Measurements from ENCODE around the gene ANO4. TPM values are rescaled to one million over a fixed set of nuclear protein-coding genes. Genes with fewer than 3 reads are reported as not detected.

ANO4 gene
- total RNA-seq, 1 experiment from 2014 or later = 5.7 TPM

- Histone ChIP-seq H3K4me2 (ENCODE audit: insufficient read depth, insufficient read length, low read length) (no peak overlapping the region), H2BK20ac (ENCODE audit: low read depth, low read length, poor library complexity, severe bottlenecking) (no peak overlapping the region), H3K27ac (ENCODE audit: insufficient read length, low read depth, low read length) (no peak overlapping the region), H2BK120ac (ENCODE audit: low read depth, low read length, poor library complexity, severe bottlenecking) (no peak overlapping the region), H3K79me2 (ENCODE audit: insufficient read depth, low read length) (no peaks in the 10 kb centered on the region), H3K4ac (ENCODE audit: low read depth, low read length) (no peak overlapping the region), H3K23me2 (ENCODE audit: insufficient read length, low read depth, low read length, poor library complexity, severe bottlenecking) (no peaks in the 10 kb centered on the region), H3T11ph (ENCODE audit: low read length) (no peak overlapping the region), H3K23ac (ENCODE audit: insufficient read length, low read depth, low read length) (no peak overlapping the region), H3K27me3 (ENCODE audit: insufficient read depth, low read length) (no peaks in the 10 kb centered on the region), H3K9me3 (ENCODE audit: control insufficient read depth, low read depth, low read length) (no peaks in the 10 kb centered on the region), H3K79me1 (ENCODE audit: insufficient read depth, low read depth, low read length, poor library complexity, severe bottlenecking) (no peaks in the 10 kb centered on the region), H3K4me1 (ENCODE audit: insufficient read depth, low read length) (no peaks in the 10 kb centered on the region), H3K14ac (ENCODE audit: insufficient read depth, low read length) (no peak overlapping the region), H3K56ac (ENCODE audit: insufficient read length, low read depth, low read length) (no peak overlapping the region), H4K8ac (replicated peaks; ENCODE audit: insufficient read length, low read depth, low read length) (no peak overlapping the region), H2AK5ac (ENCODE audit: insufficient read length, low read length) (no peak overlapping the region), H4K91ac (ENCODE audit: insufficient read length, low read depth, low read length) (no peak overlapping the region), H2BK12ac (ENCODE audit: insufficient read length, low read depth, low read length) (no peak overlapping the region), H3K9ac (ENCODE audit: extremely low read depth, insufficient read length, low read length) (no peak overlapping the region), H3K18ac (ENCODE audit: insufficient read length, low read depth, low read length) (no peak overlapping the region), H2BK15ac (ENCODE audit: low read depth, low read length) (no peak overlapping the region), H2AFZ (ENCODE audit: low read length) (no peak overlapping the region), H4K20me1 (ENCODE audit: control insufficient read depth, insufficient read depth, insufficient read length) (no peaks in the 10 kb centered on the region), H4K5ac (ENCODE audit: insufficient read length, low read depth, low read length) (no peak overlapping the region), H2BK5ac (ENCODE audit: insufficient read length, low read length) (no peak overlapping the region)
- no peak overlapping the region for H3K4me3 Mint-ChIP-seq
- peak overlapping the region in 1 of 3 experiments; percentile 11; a peak in 1 of 7 replicates for H3K27ac Mint-ChIP-seq
- TF ChIP-seq, protein P1, sequence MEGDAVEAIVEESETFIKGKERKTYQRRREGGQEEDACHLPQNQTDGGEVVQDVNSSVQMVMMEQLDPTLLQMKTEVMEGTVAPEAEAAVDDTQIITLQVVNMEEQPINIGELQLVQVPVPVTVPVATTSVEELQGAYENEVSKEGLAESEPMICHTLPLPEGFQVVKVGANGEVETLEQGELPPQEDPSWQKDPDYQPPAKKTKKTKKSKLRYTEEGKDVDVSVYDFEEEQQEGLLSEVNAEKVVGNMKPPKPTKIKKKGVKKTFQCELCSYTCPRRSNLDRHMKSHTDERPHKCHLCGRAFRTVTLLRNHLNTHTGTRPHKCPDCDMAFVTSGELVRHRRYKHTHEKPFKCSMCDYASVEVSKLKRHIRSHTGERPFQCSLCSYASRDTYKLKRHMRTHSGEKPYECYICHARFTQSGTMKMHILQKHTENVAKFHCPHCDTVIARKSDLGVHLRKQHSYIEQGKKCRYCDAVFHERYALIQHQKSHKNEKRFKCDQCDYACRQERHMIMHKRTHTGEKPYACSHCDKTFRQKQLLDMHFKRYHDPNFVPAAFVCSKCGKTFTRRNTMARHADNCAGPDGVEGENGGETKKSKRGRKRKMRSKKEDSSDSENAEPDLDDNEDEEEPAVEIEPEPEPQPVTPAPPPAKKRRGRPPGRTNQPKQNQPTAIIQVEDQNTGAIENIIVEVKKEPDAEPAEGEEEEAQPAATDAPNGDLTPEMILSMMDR (conservative IDR thresholded peaks at IDR 0.05) = no peak
- peaks cover 2% of the 10 kb centered on the region; the same call in 1 of the 2 replicates for H3K27me3 Mint-ChIP-seq (ENCODE audit: low read depth)
- H3K4me1 Mint-ChIP-seq = peaks cover 19 to 33% of the 10 kb centered on the region in 2 experiments
- H3K36me3 Mint-ChIP-seq (ENCODE audit: insufficient read depth in 1 of 3, low read depth in 3 of 3) = no peaks in the 10 kb centered on the region; a peak in 1 of 7 replicates
- peaks cover 0 to 8% of the 10 kb centered on the region in 2 experiments; a peak in 1 of 5 replicates for H3K9me3 Mint-ChIP-seq
- no CpG with 5 or more reads among the region's 1 CpG for WGBS (ENCODE audit: extremely low coverage, insufficient read length, low lambda C conversion rate)
- DNase-seq = no peak
These were observed 6.1 kb downstream of the ANO4 start for GRCh38 chr12:100800723-100801122.
